ENCODE data around the gene FLRT1. TPM values are rescaled to one million over a fixed set of nuclear protein-coding genes. Genes with fewer than 3 reads are reported as not detected.

Gene FLRT1
- total RNA-seq, 1 donor, result under 0.01 TPM

GRCh38 chr11:64072403-64072802 lies 36.7 kb downstream of the FLRT1 start:
- Histone ChIP-seq H3K9me3 (ENCODE audit: low read depth, low read length) (no peaks in the 10 kb centered on the region), H3K36me3 (ENCODE audit: insufficient read depth, low read length) (no peaks in the 10 kb centered on the region), H3K27ac (ENCODE audit: low read depth, low read length) (no peak overlapping the region), H4K20me1 (ENCODE audit: insufficient read depth, low read length) (peaks cover 16% of the 10 kb centered on the region), H3K4me2 (ENCODE audit: insufficient read depth, low read length) (no peak overlapping the region), H3K79me2 (ENCODE audit: insufficient read depth, low read length) (no peaks in the 10 kb centered on the region), H3K4me1 (ENCODE audit: insufficient read depth, low read length) (no peaks in the 10 kb centered on the region), H2AFZ (ENCODE audit: low read length) (no peak overlapping the region), H3K4me3 (ENCODE audit: insufficient read depth, low read length) (no peak overlapping the region), H3K27me3 (ENCODE audit: insufficient read depth, low read length) (no peaks in the 10 kb centered on the region)
- no peak for DNase-seq (ENCODE audit: insufficient read length, low spot score, missing footprints)
- no peak for TF ChIP-seq CTCF (IDR thresholded peaks at IDR 0.05; ENCODE audit: extremely low read depth, low read depth, low read length)

- H3K4me2 ChIP-seq (ENCODE audit: insufficient read depth, low read length), result no peak overlapping the region
- peaks cover 16% of the 10 kb centered on the region for H4K20me1 ChIP-seq (ENCODE audit: insufficient read depth, low read length)
- no peak overlapping the region for H2AFZ ChIP-seq (ENCODE audit: low read length)
- no peaks in the 10 kb centered on the region for H3K9me3 ChIP-seq (ENCODE audit: low read depth, low read length)
- H3K4me3 ChIP-seq (ENCODE audit: insufficient read depth, low read length), result no peak overlapping the region
- no peak overlapping the region for H3K27ac ChIP-seq (ENCODE audit: low read depth, low read length)
- H3K4me1 ChIP-seq (ENCODE audit: insufficient read depth, low read length), result no peaks in the 10 kb centered on the region
- DNase-seq (ENCODE audit: insufficient read length, low spot score, missing footprints), result no peak
- no peaks in the 10 kb centered on the region for H3K27me3 ChIP-seq (ENCODE audit: insufficient read depth, low read length)
- H3K36me3 ChIP-seq (ENCODE audit: insufficient read depth, low read length), result no peaks in the 10 kb centered on the region
- no peaks in the 10 kb centered on the region for H3K79me2 ChIP-seq (ENCODE audit: insufficient read depth, low read length)
- no peak for TF ChIP-seq CTCF (IDR thresholded peaks at IDR 0.05; ENCODE audit: extremely low read depth, low read depth, low read length)
These were observed 37.1 kb downstream of the FLRT1 start for GRCh38 chr11:64072871-64073270.

GRCh38 chr11:64073542-64073941 lies 37.8 kb downstream of the FLRT1 start:
- H4K20me1 ChIP-seq (ENCODE audit: insufficient read depth, low read length), result peaks cover 16% of the 10 kb centered on the region
- H3K27ac ChIP-seq (ENCODE audit: low read depth, low read length), result no peak overlapping the region
- H3K4me3 ChIP-seq (ENCODE audit: insufficient read depth, low read length), result no peak overlapping the region
- TF ChIP-seq CTCF (IDR thresholded peaks at IDR 0.05; ENCODE audit: extremely low read depth, low read depth, low read length), result no peak
- no peaks in the 10 kb centered on the region for H3K4me1 ChIP-seq (ENCODE audit: insufficient read depth, low read length)
- H3K27me3 ChIP-seq (ENCODE audit: insufficient read depth, low read length), result no peaks in the 10 kb centered on the region
- H3K9me3 ChIP-seq (ENCODE audit: low read depth, low read length), result no peaks in the 10 kb centered on the region
- H3K4me2 ChIP-seq (ENCODE audit: insufficient read depth, low read length), result no peak overlapping the region
- H3K36me3 ChIP-seq (ENCODE audit: insufficient read depth, low read length), result no peaks in the 10 kb centered on the region
- H3K79me2 ChIP-seq (ENCODE audit: insufficient read depth, low read length), result no peaks in the 10 kb centered on the region
- no peak for DNase-seq (ENCODE audit: insufficient read length, low spot score, missing footprints)
- H2AFZ ChIP-seq (ENCODE audit: low read length), result no peak overlapping the region

GRCh38 chr11:64074239-64074638 lies 38.5 kb downstream of the FLRT1 start:
- no peaks in the 10 kb centered on the region for H3K79me2 ChIP-seq (ENCODE audit: insufficient read depth, low read length)

More at GRCh38 chr11:64074239-64074638, 38.5 kb downstream of the FLRT1 start:
- no peaks in the 10 kb centered on the region for H3K4me1 ChIP-seq (ENCODE audit: insufficient read depth, low read length)
- H3K4me3 ChIP-seq (ENCODE audit: insufficient read depth, low read length), result no peak overlapping the region
- H3K36me3 ChIP-seq (ENCODE audit: insufficient read depth, low read length), result no peaks in the 10 kb centered on the region
- no peak overlapping the region for H3K27ac ChIP-seq (ENCODE audit: low read depth, low read length)
- H3K4me2 ChIP-seq (ENCODE audit: insufficient read depth, low read length), result no peak overlapping the region
- no peak for TF ChIP-seq CTCF (IDR thresholded peaks at IDR 0.05; ENCODE audit: extremely low read depth, low read depth, low read length)
- H3K27me3 ChIP-seq (ENCODE audit: insufficient read depth, low read length), result no peaks in the 10 kb centered on the region
- H3K9me3 ChIP-seq (ENCODE audit: low read depth, low read length), result no peaks in the 10 kb centered on the region
- no peak for DNase-seq (ENCODE audit: insufficient read length, low spot score, missing footprints)
- no peak overlapping the region for H2AFZ ChIP-seq (ENCODE audit: low read length)
- H4K20me1 ChIP-seq (ENCODE audit: insufficient read depth, low read length), result peaks cover 16% of the 10 kb centered on the region
